ENCODE data around the gene SPAG8.

The SPAG8 gene

DNA sequence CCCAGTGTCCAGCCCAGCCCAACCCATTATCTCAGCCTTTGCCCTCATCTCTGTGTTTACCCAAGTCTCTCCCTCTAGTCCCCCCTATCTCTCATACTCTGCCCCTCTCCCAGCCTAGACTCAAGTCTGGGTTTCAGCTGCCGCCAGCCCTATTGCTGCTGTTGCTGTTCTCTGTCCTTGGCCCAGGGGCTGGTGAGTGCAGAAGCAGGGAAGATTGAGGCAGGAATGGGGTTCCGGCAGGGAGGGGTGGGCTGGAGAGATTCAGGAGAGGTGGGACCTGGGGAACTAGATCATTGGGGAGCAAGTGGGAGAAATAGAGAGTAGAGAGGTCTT is 17.7 kb upstream of the SPAG8 start:
- TF ChIP-seq, protein P1, sequence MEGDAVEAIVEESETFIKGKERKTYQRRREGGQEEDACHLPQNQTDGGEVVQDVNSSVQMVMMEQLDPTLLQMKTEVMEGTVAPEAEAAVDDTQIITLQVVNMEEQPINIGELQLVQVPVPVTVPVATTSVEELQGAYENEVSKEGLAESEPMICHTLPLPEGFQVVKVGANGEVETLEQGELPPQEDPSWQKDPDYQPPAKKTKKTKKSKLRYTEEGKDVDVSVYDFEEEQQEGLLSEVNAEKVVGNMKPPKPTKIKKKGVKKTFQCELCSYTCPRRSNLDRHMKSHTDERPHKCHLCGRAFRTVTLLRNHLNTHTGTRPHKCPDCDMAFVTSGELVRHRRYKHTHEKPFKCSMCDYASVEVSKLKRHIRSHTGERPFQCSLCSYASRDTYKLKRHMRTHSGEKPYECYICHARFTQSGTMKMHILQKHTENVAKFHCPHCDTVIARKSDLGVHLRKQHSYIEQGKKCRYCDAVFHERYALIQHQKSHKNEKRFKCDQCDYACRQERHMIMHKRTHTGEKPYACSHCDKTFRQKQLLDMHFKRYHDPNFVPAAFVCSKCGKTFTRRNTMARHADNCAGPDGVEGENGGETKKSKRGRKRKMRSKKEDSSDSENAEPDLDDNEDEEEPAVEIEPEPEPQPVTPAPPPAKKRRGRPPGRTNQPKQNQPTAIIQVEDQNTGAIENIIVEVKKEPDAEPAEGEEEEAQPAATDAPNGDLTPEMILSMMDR (IDR thresholded peaks at IDR 0.05) = no peak
- H3K4me3 ChIP-seq = peak overlapping the region; percentile 100
- H3K27ac ChIP-seq = peak overlapping the region; percentile 96 to 100
- DNase-seq (ENCODE audit: low spot score) = no peak

DNA sequence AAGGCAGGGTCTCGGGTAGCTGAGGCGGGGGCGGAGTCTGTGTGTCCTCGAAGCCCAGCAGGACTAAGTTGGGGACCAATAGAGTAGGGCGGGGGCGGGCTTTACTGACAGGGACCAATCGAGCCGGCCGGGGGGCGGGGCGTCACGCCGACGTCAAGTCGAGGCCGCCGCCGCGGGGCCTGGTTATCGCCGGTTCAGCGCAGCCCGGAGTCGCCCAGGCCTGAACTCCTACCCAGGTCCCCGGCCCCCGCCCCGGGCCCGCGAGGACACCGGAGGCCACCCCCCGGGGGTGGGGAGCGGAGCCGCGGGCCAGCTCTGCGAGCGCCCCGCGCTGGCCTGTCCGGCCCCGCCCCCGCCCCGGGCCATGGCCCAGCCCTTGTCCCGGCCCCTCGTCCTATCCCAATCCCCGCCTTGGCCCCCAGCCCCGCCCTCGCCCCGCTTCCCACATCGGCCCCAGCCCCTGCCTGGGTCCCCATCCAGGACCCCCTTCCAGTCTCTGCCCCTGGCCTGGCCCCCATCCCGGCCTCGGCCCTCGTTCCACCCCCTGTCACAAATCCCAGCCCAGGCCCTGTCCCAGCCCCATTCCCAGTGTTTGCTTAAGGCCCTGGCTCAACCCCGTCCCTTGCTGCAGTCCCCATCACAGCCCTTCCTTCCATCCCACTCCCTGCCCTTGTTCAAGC is 17.2 kb upstream of the SPAG8 start, which contains the start of gene TMEM8B:
TMEM8B (plus strand) TSS at position 145 of the 680 bp plus-strand sequence; CDS start at position 365, 220 bp downstream.
- H3K4me3 ChIP-seq = peak within 1 kb of the TSS; percentile 100

DNA sequence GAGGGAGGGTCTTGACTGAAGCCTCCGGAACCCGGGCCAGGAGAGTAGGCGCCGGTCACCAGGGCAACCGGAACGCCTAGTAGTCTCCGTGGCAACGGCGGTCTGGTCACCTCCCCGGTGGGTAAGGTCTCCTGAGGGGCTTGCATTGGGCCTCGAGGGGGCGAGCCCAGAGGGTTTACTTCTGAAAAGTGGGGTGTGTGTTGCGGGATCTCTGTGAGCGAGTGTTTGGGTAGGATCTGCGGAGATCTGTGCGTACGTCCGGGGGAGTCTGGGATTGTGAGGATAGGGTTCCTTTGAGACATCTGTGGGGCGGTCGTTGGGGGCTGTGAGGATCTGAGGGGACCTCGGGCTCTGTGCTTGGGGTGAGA is 16.6 kb upstream of the SPAG8 start, which contains the start of gene FAM221B:
FAM221B (minus strand) TSS at position 17 of the 368 bp plus-strand sequence. CDS start 2,571 bp downstream, outside the sequence.
- Histone ChIP-seq H3K27ac (peak within 1 kb of the TSS; percentile 96 to 100), H3K4me3 (peak within 1 kb of the TSS; percentile 100)
- TF ChIP-seq, protein P1 (IDR thresholded peaks at IDR 0.05) = no peak
- DNase-seq (ENCODE audit: low spot score) = no peak

More for the DNA sequence above, 17.2 kb upstream of the SPAG8 start, which contains the start of gene TMEM8B:
- DNase-seq (ENCODE audit: low spot score) = peak; percentile 97
- TF ChIP-seq, protein P1 (IDR thresholded peaks at IDR 0.05) = no peak
- peak within 1 kb of the TSS; percentile 96 to 100 for H3K27ac ChIP-seq

DNA sequence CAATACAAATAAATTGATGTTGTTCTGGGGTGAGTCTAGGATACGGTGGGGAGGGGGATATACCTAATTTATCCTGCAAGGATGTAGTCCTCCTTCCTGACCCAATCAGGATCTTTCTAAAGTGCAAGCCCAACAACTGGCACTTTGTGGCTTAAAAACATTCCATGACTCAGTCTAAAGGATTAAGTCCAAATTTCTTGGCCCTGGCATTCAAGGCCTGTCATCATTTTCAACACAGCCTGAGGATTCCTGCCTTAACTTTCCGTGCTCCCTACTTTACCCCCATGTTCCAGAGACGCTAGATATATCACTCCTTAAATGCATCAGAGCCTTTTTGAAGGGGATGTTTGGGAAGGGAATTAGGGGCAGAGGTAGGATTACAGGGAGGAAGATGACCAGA is 15.4 kb upstream of the SPAG8 start:
- TF ChIP-seq, protein P1 (IDR thresholded peaks at IDR 0.05) = no peak
- H3K27ac ChIP-seq = peak overlapping the region; percentile 3 to 100
- H3K4me3 ChIP-seq = no peak overlapping the region
- DNase-seq (ENCODE audit: low spot score) = no peak

DNA sequence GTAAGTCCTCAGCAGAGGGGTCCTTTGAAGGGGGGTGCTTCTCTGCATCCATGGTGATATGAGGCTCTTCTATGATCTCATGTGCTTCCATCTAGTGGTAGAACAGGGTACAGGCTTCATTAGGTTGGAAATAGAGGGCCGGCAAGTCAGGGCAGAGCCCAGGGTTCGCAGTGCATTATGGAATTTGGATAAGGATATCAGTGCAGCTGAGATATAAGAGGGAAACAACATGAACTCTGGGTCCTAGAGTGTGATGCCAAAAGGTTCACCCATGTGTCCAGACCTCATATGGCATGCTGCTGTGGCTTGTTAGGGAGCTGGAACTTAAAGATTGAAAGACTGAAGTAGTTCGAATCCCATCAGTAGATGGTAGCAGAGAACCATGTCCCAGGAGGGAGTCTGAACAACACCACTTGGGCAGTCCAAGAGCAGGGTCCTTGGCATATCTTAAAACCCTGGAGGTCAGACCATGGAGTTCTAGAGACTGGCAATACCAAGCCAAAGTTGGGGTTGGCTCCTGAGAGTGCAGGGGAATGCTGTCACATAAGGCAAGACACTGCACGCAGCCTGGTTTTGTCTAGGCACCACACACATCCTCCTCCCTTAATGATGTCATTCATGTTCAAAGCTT is 14.1 kb upstream of the SPAG8 start:
- TF ChIP-seq, protein P1 (IDR thresholded peaks at IDR 0.05) = peak; percentile 72
- H3K27ac ChIP-seq = peak overlapping the region in 1 of 2 donors; percentile 13
- DNase-seq (ENCODE audit: low spot score) = no peak
- H3K4me3 ChIP-seq = no peak overlapping the region

DNA sequence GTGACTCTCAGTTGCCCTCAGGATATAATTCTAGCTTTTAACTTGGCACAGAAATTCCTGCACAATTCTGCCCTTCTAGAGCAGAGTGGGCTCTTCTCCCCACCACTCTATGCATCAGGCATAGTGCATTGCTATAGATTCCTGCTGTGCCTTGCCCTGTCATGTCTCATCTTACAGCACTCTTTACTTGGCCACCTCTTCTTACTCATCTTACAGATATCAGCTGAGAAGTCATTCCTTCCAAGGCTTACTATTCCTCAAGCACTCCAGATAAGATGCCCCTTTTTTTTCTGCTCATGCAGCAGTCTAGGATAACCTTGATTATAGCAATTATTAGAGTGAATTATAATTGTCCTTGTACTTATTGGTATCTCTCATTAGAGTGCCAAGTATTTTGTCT is 10.9 kb upstream of the SPAG8 start:
- Histone ChIP-seq H3K27ac (no peak overlapping the region), H3K4me3 (no peak overlapping the region)
- DNase-seq (ENCODE audit: low spot score) = no peak
- TF ChIP-seq, protein P1 (IDR thresholded peaks at IDR 0.05) = no peak

DNA sequence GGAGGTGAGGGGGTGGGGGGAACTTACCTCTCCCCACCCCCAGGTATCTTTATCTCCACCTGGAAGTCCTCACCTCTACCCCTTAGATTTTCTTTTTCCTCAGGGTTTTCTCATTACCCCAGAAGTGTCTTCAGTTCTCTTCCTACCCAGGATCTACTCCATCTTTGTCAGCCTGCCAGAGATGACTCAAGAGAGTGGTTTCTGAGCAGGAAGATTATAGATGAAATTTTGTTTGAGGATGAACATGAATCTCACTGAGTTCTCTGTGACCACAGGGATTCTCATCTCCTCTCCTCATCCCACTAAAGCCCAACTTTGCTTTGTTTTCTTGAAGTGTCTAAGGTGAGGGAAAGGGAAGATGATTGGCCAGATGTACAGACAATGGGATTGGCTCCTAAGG is 8.0 kb upstream of the SPAG8 start:
- TF ChIP-seq, protein P1 (IDR thresholded peaks at IDR 0.05) = no peak
- no peak for DNase-seq (ENCODE audit: low spot score)
- Histone ChIP-seq H3K27ac (no peak overlapping the region), H3K4me3 (no peak overlapping the region)
